B cell (primary cell): Measurements from ENCODE around the gene AFF3. TPM values are rescaled to one million over a fixed set of nuclear protein-coding genes. Genes with fewer than 3 reads are reported as not detected.

Experiments used
- ATAC-seq: fragments of 200-7000 bp; cut with Tn5 transposase; one replicate; pipeline ENCODE4 v1.10.0; 2021; ENCODE audit warnings: low read depth, mild to moderate bottlenecking, moderate number of reproducible peaks, moderate library complexity
- CTCF ChIA-PET: fragments of 350-600 bp; sonication (Branson Sonifier 250); formaldehyde crosslinking; loops from one replicate; lab custom pipeline; 2021; ENCODE audit warnings: antibody characterized with exemption, inconsistent platforms; lab: Charles Lee
- POLR2A ChIA-PET: fragments of 350-600 bp; sonication (Branson Sonifier 250); formaldehyde crosslinking; loops from one replicate; lab custom pipeline; 2021; ENCODE audit warnings: antibody characterized with exemption; lab: Charles Lee
- DNase-seq: peaks from one replicate; pipeline ENCODE4 v3.0.0; 2013
- H2AFZ ChIP-seq: 2 replicates; pipeline ENCODE4 v1.6.1; 2012; ENCODE audit warnings: mild to moderate bottlenecking, low read depth, low read length; ENCODE audit not compliant: insufficient read depth, poor library complexity, severe bottlenecking
- H3K27ac ChIP-seq, 2 donors: 1 replicate in 1 of 2; 2 replicates in 1 of 2; pipeline ENCODE4 v1.5.1; 2012 to 2013; ENCODE audit warnings: low read length in 2 of 2, mild to moderate bottlenecking in 2 of 2, moderate library complexity in 1 of 2
- H3K27me3 ChIP-seq, 4 experiments: fragments of 200-600 bp in 1 of 4; sonication (generic) in 1 of 4; replicated peaks in 1 of 4; 1 replicate in 2 of 4; 2 replicates in 2 of 4; pipeline versions ENCODE4 v1.6.1 to v1.7.0; 2013 to 2016; ENCODE audit warnings: low read length in 3 of 4, mild to moderate bottlenecking in 2 of 4, mixed read lengths in 1 of 4, moderate library complexity in 1 of 4; ENCODE audit not compliant: insufficient read depth in 4 of 4, control insufficient read depth in 3 of 4; ENCODE audit errors: control extremely low read depth in 1 of 4
- H3K36me3 ChIP-seq, 2 experiments: replicated peaks in 1 of 2; 1 replicate in 1 of 2; 2 replicates in 1 of 2; pipeline versions ENCODE4 v1.6.1 to v1.7.1; 2013; ENCODE audit warnings: low read length in 1 of 2; ENCODE audit not compliant: insufficient read depth in 2 of 2, control insufficient read depth in 1 of 2; ENCODE audit errors: control extremely low read depth in 1 of 2, extremely low read depth in 1 of 2
- H3K4me1 ChIP-seq, 2 donors: fragments of 200-600 bp in 1 of 2; sonication (generic) in 1 of 2; 1 replicate in 1 of 2; 2 replicates in 1 of 2; pipeline versions ENCODE4 v1.5.1 to v1.6.1; 2013 to 2017; ENCODE audit warnings: low read length in 2 of 2; ENCODE audit not compliant: control insufficient read depth in 2 of 2, insufficient read depth in 2 of 2
- H3K4me2 ChIP-seq: replicated peaks from 2 replicates; pipeline ENCODE3; 2012; ENCODE audit warnings: mild to moderate bottlenecking, low read depth, low read length; ENCODE audit not compliant: poor library complexity, severe bottlenecking
- H3K4me3 ChIP-seq, 5 experiments: fragments of 200-600 bp in 1 of 5; sonication (generic) in 1 of 5; 1 replicate in 3 of 5; 2 replicates in 2 of 5; pipeline versions ENCODE4 v1.5.1 to v1.7.0; 2011 to 2016; ENCODE audit warnings: low read length in 4 of 5, mild to moderate bottlenecking in 4 of 5, low read depth in 2 of 5, control low read depth in 1 of 5, moderate library complexity in 1 of 5; ENCODE audit not compliant: insufficient read depth in 1 of 5; ENCODE audit errors: control extremely low read depth in 1 of 5, extremely low read depth in 1 of 5
- H3K79me2 ChIP-seq: fragments of 200-600 bp; sonication (generic); one replicate; pipeline ENCODE4 v1.6.0; 2016; ENCODE audit warnings: low read length; ENCODE audit not compliant: control insufficient read depth, insufficient read depth
- H3K9ac ChIP-seq: fragments of 200-600 bp; sonication (generic); 2 replicates; pipeline ENCODE4 v1.6.1; 2017; ENCODE audit warnings: mild to moderate bottlenecking, low read length, moderate library complexity
- H3K9me3 ChIP-seq, 3 donors: one replicate each; pipeline versions ENCODE4 v1.6.1 to v1.7.1; 2013; ENCODE audit warnings: low read length in 2 of 3; ENCODE audit not compliant: control insufficient read depth in 2 of 3, insufficient read depth in 1 of 3; ENCODE audit errors: control extremely low read depth in 1 of 3
- H4K20me1 ChIP-seq: 2 replicates; pipeline ENCODE4 v1.6.0; 2012; ENCODE audit warnings: mild to moderate bottlenecking, low read length; ENCODE audit not compliant: insufficient read depth, control insufficient read depth, poor library complexity, severe bottlenecking
- H3K27ac Mint-ChIP-seq: one replicate; pipeline ENCODE4 v1.8.0; 2021; ENCODE audit warnings: mixed read lengths
- H3K27me3 Mint-ChIP-seq: one replicate; pipeline ENCODE4 v1.8.0; 2021; ENCODE audit warnings: mixed read lengths
- H3K4me1 Mint-ChIP-seq: one replicate; pipeline ENCODE4 v1.8.0; 2021; ENCODE audit warnings: mixed read lengths
- H3K4me3 Mint-ChIP-seq: one replicate; pipeline ENCODE4 v1.8.0; 2021; ENCODE audit warnings: mixed read lengths
- H3K9me3 Mint-ChIP-seq: one replicate; pipeline ENCODE4 v1.8.0; 2022; ENCODE audit warnings: mixed read lengths; ENCODE audit not compliant: insufficient read depth
- EZH2 ChIP-seq: IDR thresholded peaks from 2 replicates; pipeline ENCODE4 v1.6.1; 2012; ENCODE audit warnings: borderline replicate concordance, low read depth, mild to moderate bottlenecking, moderate library complexity, low read length; ENCODE audit not compliant: insufficient read depth, poor library complexity, severe bottlenecking
- WGBS: methylation state at CpG from one replicate; pipeline ENCODE4 v1.1.5; 2013; ENCODE audit warnings: missing lambda C conversion rate; ENCODE audit not compliant: insufficient coverage; 5-methylcytosine and 5-hydroxymethylcytosine counted together
- intact Hi-C: fragments of 100-400 bp; cut with micrococcal nuclease; formaldehyde crosslinking; loops from one replicate; pipeline ENCODE4 v1.10.0; 2022
- polyA plus RNA-seq: library from polyadenylated mRNA; depleted of rRNA; stranded (reverse); fragments of >200 nt; gene quantifications from 2 replicates; pipeline ENCODE4 v1.2.3, GENCODE V29; 2012
- total RNA-seq, 2 donors: library from RNA; stranded (reverse); fragments of 120-200 nt in 1 of 2; gene quantifications; 1 replicate in 1 of 2; 2 replicates in 1 of 2; pipeline versions ENCODE4 v1.2.3 to v1.2.4, GENCODE V29; 2013 to 2022
- TF ChIP-seq, protein P1 (sequence below): fragments of 200-600 bp; IDR thresholded peaks from one replicate; pipeline ENCODE4 v1.8.0; 2022; ENCODE audit warnings: antibody characterized with exemption, mild to moderate bottlenecking

AFF3 gene
- total and polyA plus RNA-seq, 2 donors (not counting 1 experiment from before 2014, with no cell fraction given): 117 to 830 TPM

DNA sequence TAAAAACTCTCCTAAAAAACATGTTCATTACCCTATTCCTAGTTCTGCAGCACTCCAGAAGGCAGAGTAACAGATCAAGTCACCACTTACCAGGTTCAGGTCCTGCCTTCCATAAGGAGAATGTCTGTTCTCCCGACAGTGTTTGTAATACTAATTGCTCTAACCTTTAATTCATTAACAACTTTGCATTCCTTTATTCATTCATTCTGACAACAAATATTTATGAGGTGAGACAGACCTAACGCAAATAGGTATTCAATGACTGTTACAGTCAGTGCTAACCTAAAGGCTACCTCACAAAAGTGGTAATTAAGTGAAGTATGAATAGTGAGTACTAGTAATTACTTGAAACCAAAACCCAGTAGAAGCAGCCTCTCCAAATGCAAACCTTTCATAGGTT, 224.0 kb downstream of the AFF3 start:
- no peaks in the 10 kb centered on the region for H3K27me3 Mint-ChIP-seq
- CTCF ChIA-PET: no interaction called here
- WGBS: no CpG with 5 or more reads among the region's 2 CpGs

DNA sequence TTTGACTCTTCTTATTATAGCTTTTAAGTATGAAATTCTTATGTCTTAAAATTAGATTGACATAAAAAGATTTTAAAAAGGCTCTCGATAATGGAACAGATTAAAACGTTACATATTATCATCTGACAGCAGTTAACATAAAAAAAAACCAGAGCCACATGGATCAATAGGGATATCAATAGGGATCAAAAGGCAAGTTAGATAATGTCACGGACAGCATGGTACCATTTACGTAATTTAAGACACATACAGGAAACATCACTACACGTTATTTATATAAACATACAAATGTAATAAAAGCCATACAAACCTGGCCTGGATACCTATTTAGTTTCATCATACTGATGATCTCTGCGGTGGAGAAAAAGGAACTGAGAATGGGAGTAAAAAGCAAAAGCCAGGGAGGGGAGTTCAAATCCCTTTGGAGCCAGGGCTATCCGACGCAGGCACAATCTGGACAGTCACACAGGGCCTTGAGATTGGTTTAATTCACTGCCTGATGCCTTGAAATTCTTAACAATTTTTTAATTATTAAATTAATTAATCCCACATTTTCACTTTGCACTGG, 227.2 kb downstream of the AFF3 start:
- Histone ChIP-seq H3K4me3 (no peak overlapping the region), H3K27ac (no peak overlapping the region), H3K27me3 (no peaks in the 10 kb centered on the region), H3K4me2 (no peak overlapping the region), H3K4me1 (peaks cover 0 to 2% of the 10 kb centered on the region in 2 donors), H2AFZ (no peak overlapping the region), H3K36me3 (peaks cover 6 to 37% of the 10 kb centered on the region in 2 experiments), H3K9me3 (no peaks in the 10 kb centered on the region), H3K79me2 (peaks cover 94% of the 10 kb centered on the region), H3K9ac (no peak overlapping the region), H4K20me1 (peaks cover 89% of the 10 kb centered on the region)
- no CpG with 5 or more reads among the region's 8 CpGs for WGBS
- DNase-seq (no peak), ATAC-seq (no peak)
- CTCF ChIA-PET: no interaction called here
- Mint-ChIP-seq H3K9me3 (no peaks in the 10 kb centered on the region), H3K27me3 (no peaks in the 10 kb centered on the region), H3K4me1 (peaks cover 25% of the 10 kb centered on the region), H3K27ac (no peak overlapping the region), H3K4me3 (no peak overlapping the region)
- intact Hi-C loops: no loop called here
- POLR2A ChIA-PET: no interaction called here
- TF ChIP-seq, protein P1, sequence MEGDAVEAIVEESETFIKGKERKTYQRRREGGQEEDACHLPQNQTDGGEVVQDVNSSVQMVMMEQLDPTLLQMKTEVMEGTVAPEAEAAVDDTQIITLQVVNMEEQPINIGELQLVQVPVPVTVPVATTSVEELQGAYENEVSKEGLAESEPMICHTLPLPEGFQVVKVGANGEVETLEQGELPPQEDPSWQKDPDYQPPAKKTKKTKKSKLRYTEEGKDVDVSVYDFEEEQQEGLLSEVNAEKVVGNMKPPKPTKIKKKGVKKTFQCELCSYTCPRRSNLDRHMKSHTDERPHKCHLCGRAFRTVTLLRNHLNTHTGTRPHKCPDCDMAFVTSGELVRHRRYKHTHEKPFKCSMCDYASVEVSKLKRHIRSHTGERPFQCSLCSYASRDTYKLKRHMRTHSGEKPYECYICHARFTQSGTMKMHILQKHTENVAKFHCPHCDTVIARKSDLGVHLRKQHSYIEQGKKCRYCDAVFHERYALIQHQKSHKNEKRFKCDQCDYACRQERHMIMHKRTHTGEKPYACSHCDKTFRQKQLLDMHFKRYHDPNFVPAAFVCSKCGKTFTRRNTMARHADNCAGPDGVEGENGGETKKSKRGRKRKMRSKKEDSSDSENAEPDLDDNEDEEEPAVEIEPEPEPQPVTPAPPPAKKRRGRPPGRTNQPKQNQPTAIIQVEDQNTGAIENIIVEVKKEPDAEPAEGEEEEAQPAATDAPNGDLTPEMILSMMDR: no peak
- TF ChIP-seq EZH2: no peak

More for the DNA sequence above, 224.0 kb downstream of the AFF3 start:
- Histone ChIP-seq H3K4me3 (no peak overlapping the region), H2AFZ (no peak overlapping the region), H3K36me3 (peaks cover 8 to 16% of the 10 kb centered on the region in 2 experiments), H3K4me1 (peaks cover 17 to 33% of the 10 kb centered on the region in 2 donors), H3K9me3 (peaks cover 0 to 1% (median 0%) of the 10 kb centered on the region in 3 donors), H3K27me3 (no peaks in the 10 kb centered on the region), H4K20me1 (peaks cover 83% of the 10 kb centered on the region), H3K9ac (no peak overlapping the region), H3K79me2 (peaks cover 90% of the 10 kb centered on the region), H3K4me2 (no peak overlapping the region), H3K27ac (peak overlapping the region in 1 of 2 donors; percentile 39)
- no peak for ATAC-seq
- DNase-seq: no peak
- TF ChIP-seq, protein P1: no peak
- TF ChIP-seq EZH2: no peak
- POLR2A ChIA-PET: no interaction called here
- Mint-ChIP-seq H3K27ac (no peak overlapping the region), H3K4me1 (peaks cover 52% of the 10 kb centered on the region), H3K9me3 (no peaks in the 10 kb centered on the region), H3K4me3 (no peak overlapping the region)
- intact Hi-C loops: no loop called here
